Measurements from ENCODE around the gene ZNF200. TPM values are rescaled to one million over a fixed set of nuclear protein-coding genes. Genes with fewer than 3 reads are reported as not detected.

Gene ZNF200
- total RNA-seq, 1 experiment from 2014 or later, result 13.2 TPM

- intact Hi-C loops (cut with micrococcal nuclease; ENCODE audit: unreplicated experiment), result no loop called here
- CTCF ChIA-PET, result no interaction called here
Measured at GRCh38 chr16:3246876-3247275, 11.9 kb upstream of the ZNF200 start.

GRCh38 chr16:3246002-3246401 lies 11.0 kb upstream of the ZNF200 start:
- no peak for DNase-seq
- Histone ChIP-seq H3K9me2 (ENCODE audit: insufficient read depth) (no peaks in the 10 kb centered on the region), H3K36me3 (ENCODE audit: low read depth) (no peaks in the 10 kb centered on the region), H3F3A (ENCODE audit: insufficient read depth, low read depth) (no peaks in the 10 kb centered on the region), H3K79me2 (ENCODE audit: low read depth) (no peaks in the 10 kb centered on the region), H3K9me3 (ENCODE audit: insufficient read depth, low read depth) (no peaks in the 10 kb centered on the region), H3K27ac (no peak overlapping the region), H2AFZ (no peak overlapping the region), H3K27me3 (ENCODE audit: insufficient read depth, low read depth) (no peaks in the 10 kb centered on the region), H4K20me1 (ENCODE audit: insufficient read depth) (no peaks in the 10 kb centered on the region), H3K4me1 (replicated peaks; ENCODE audit: insufficient read depth) (0 out of 2 replicates have a peak, but pooled peaks cover 4% of the 10 kb centered on the region), H3K4me2 (no peak overlapping the region), H3K4me3 (no peak overlapping the region)
- TF ChIP-seq EZH2 (IDR thresholded peaks at IDR 0.05; ENCODE audit: low read depth), result no peak
- TF ChIP-seq, protein P1, sequence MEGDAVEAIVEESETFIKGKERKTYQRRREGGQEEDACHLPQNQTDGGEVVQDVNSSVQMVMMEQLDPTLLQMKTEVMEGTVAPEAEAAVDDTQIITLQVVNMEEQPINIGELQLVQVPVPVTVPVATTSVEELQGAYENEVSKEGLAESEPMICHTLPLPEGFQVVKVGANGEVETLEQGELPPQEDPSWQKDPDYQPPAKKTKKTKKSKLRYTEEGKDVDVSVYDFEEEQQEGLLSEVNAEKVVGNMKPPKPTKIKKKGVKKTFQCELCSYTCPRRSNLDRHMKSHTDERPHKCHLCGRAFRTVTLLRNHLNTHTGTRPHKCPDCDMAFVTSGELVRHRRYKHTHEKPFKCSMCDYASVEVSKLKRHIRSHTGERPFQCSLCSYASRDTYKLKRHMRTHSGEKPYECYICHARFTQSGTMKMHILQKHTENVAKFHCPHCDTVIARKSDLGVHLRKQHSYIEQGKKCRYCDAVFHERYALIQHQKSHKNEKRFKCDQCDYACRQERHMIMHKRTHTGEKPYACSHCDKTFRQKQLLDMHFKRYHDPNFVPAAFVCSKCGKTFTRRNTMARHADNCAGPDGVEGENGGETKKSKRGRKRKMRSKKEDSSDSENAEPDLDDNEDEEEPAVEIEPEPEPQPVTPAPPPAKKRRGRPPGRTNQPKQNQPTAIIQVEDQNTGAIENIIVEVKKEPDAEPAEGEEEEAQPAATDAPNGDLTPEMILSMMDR (conservative IDR thresholded peaks at IDR 0.05), result no peak
- ChIA-PET CTCF (no interaction called here), POLR2A (ENCODE audit: unreplicated experiment) (no interaction called here)
- intact Hi-C loops (cut with micrococcal nuclease; ENCODE audit: unreplicated experiment), result no loop called here
- BruUV-seq (replicated peaks), result no TSS peak

More at GRCh38 chr16:3246876-3247275, 11.9 kb upstream of the ZNF200 start:
- H4K20me1 ChIP-seq (ENCODE audit: insufficient read depth), result no peaks in the 10 kb centered on the region
- TF ChIP-seq EZH2 (IDR thresholded peaks at IDR 0.05; ENCODE audit: low read depth), result no peak
- TF ChIP-seq, protein P1 (conservative IDR thresholded peaks at IDR 0.05), result no peak
- no peak overlapping the region for H3K4me3 ChIP-seq
- 0 out of 2 replicates have a peak, but pooled peaks cover 4% of the 10 kb centered on the region for H3K4me1 ChIP-seq (replicated peaks; ENCODE audit: insufficient read depth)
- no peaks in the 10 kb centered on the region for H3K9me3 ChIP-seq (ENCODE audit: insufficient read depth, low read depth)
- POLR2A ChIA-PET (ENCODE audit: unreplicated experiment), result no interaction called here
- no peaks in the 10 kb centered on the region for H3F3A ChIP-seq (ENCODE audit: insufficient read depth, low read depth)
- H3K9me2 ChIP-seq (ENCODE audit: insufficient read depth), result no peaks in the 10 kb centered on the region
- no peaks in the 10 kb centered on the region for H3K79me2 ChIP-seq (ENCODE audit: low read depth)
- H2AFZ ChIP-seq, result no peak overlapping the region
- H3K27ac ChIP-seq, result no peak overlapping the region
- H3K36me3 ChIP-seq (ENCODE audit: low read depth), result no peaks in the 10 kb centered on the region
- H3K4me2 ChIP-seq, result no peak overlapping the region
- no peak for DNase-seq
- BruUV-seq (replicated peaks), result no TSS peak
- H3K27me3 ChIP-seq (ENCODE audit: insufficient read depth, low read depth), result no peaks in the 10 kb centered on the region

GRCh38 chr16:3243882-3244281 lies 8.9 kb upstream of the ZNF200 start:
- Histone ChIP-seq H3K9me2 (ENCODE audit: insufficient read depth) (no peaks in the 10 kb centered on the region), H3K9me3 (ENCODE audit: insufficient read depth, low read depth) (no peaks in the 10 kb centered on the region), H3K4me3 (no peak overlapping the region), H3F3A (ENCODE audit: insufficient read depth, low read depth) (no peaks in the 10 kb centered on the region), H3K27ac (no peak overlapping the region), H3K4me2 (no peak overlapping the region), H4K20me1 (ENCODE audit: insufficient read depth) (no peaks in the 10 kb centered on the region), H3K4me1 (replicated peaks; ENCODE audit: insufficient read depth) (0 out of 2 replicates have a peak, but pooled peaks cover 4% of the 10 kb centered on the region), H3K36me3 (ENCODE audit: low read depth) (no peaks in the 10 kb centered on the region), H3K27me3 (ENCODE audit: insufficient read depth, low read depth) (no peaks in the 10 kb centered on the region), H3K79me2 (ENCODE audit: low read depth) (no peaks in the 10 kb centered on the region), H2AFZ (no peak overlapping the region)
- no peak for TF ChIP-seq EZH2 (IDR thresholded peaks at IDR 0.05; ENCODE audit: low read depth)
- TF ChIP-seq, protein P1 (conservative IDR thresholded peaks at IDR 0.05), result no peak
- intact Hi-C loops (cut with micrococcal nuclease; ENCODE audit: unreplicated experiment), result no loop called here
- POLR2A ChIA-PET (ENCODE audit: unreplicated experiment), result no interaction called here
- DNase-seq, result no peak
- no TSS peak for BruUV-seq (replicated peaks)
- CTCF ChIA-PET, result no interaction called here
